SK-N-SH treated with all-trans-retinoic acid at 6 μM for 48 hours (cell line): ENCODE measurements around the gene C1orf141.

ENCODE experiments used
- ATAC-seq: fragments of 200-7000 bp; cut with Tn5 transposase; 3 replicates; pipeline ENCODE4 v1.9.1; 2020; ENCODE audit warnings: mild to moderate bottlenecking, moderate library complexity
- BACH2 ChIP-seq: fragments of 250-450 bp; sonication (Bioruptor Pico); IDR thresholded peaks from 2 replicates; pipeline ENCODE4 v1.9.0; 2021; ENCODE audit warnings: mild to moderate bottlenecking, borderline replicate concordance
- CREB5 ChIP-seq: fragments of 250-450 bp; sonication (Bioruptor Pico); IDR thresholded peaks from 2 replicates; pipeline ENCODE4 v1.5.1; 2020; ENCODE audit warnings: low read depth, mild to moderate bottlenecking, moderate library complexity
- CSDC2 ChIP-seq: fragments of 250-450 bp; sonication (Bioruptor Pico); IDR thresholded peaks from 2 replicates; pipeline ENCODE4 v1.5.0; 2020; ENCODE audit warnings: mild to moderate bottlenecking, moderate library complexity
- CSRNP3 ChIP-seq: fragments of 250-450 bp; sonication (Bioruptor Pico); IDR thresholded peaks from 2 replicates; pipeline ENCODE4 v1.5.1; 2021; ENCODE audit warnings: mild to moderate bottlenecking, moderate library complexity
- ESRRG ChIP-seq: fragments of 250-450 bp; sonication (Bioruptor Pico); IDR thresholded peaks from 2 replicates; pipeline ENCODE4 v1.6.1; 2021; ENCODE audit warnings: mild to moderate bottlenecking
- GLIS3 ChIP-seq: fragments of 250-450 bp; sonication (Bioruptor Pico); IDR thresholded peaks from 2 replicates; pipeline ENCODE4 v1.5.0; 2020; ENCODE audit warnings: mild to moderate bottlenecking, moderate library complexity
- ISL1 ChIP-seq: fragments of 250-450 bp; sonication (Bioruptor Pico); IDR thresholded peaks from 2 replicates; pipeline ENCODE4 v2.1.2; 2022; ENCODE audit warnings: mild to moderate bottlenecking, moderate library complexity
- OSR1 ChIP-seq: fragments of 250-450 bp; sonication (Bioruptor Pico); IDR thresholded peaks from 2 replicates; pipeline ENCODE4 v1.8.0; 2022; ENCODE audit warnings: moderate library complexity, mild to moderate bottlenecking, inconsistent platforms
- PATZ1 ChIP-seq: fragments of 250-450 bp; sonication (Bioruptor Pico); IDR thresholded peaks from 2 replicates; pipeline ENCODE4 v1.8.0; 2020; ENCODE audit warnings: mild to moderate bottlenecking, moderate library complexity, borderline replicate concordance
- POU6F1 ChIP-seq: fragments of 250-450 bp; sonication (Bioruptor Pico); IDR thresholded peaks from 2 replicates; pipeline ENCODE4 v1.8.0; 2021; ENCODE audit warnings: low read depth, mild to moderate bottlenecking, moderate library complexity, borderline replicate concordance
- PPARA ChIP-seq: fragments of 250-450 bp; sonication (Bioruptor Pico); IDR thresholded peaks from 2 replicates; pipeline ENCODE4 v1.5.0; 2020; ENCODE audit warnings: mild to moderate bottlenecking, borderline replicate concordance
- RARB ChIP-seq: fragments of 250-450 bp; sonication (Bioruptor Pico); IDR thresholded peaks from 2 replicates; pipeline ENCODE4 v1.8.0; 2021; ENCODE audit warnings: mild to moderate bottlenecking, moderate library complexity
- SNAI2 ChIP-seq: fragments of 250-450 bp; sonication (Bioruptor Pico); IDR thresholded peaks from 2 replicates; pipeline ENCODE4 v1.5.0; 2020; ENCODE audit warnings: mild to moderate bottlenecking, moderate library complexity
- TCF4 ChIP-seq: fragments of 250-450 bp; sonication (Bioruptor Pico); IDR thresholded peaks from 2 replicates; pipeline ENCODE4 v1.8.0; 2021; ENCODE audit warnings: mild to moderate bottlenecking, moderate library complexity, borderline replicate concordance
- TOX ChIP-seq: fragments of 250-450 bp; sonication (Bioruptor Pico); IDR thresholded peaks from 2 replicates; pipeline ENCODE4 v1.8.0; 2021; ENCODE audit warnings: mild to moderate bottlenecking, moderate library complexity, borderline replicate concordance
- TSHZ2 ChIP-seq: fragments of 250-450 bp; sonication (Bioruptor Pico); IDR thresholded peaks from 2 replicates; pipeline ENCODE4 v1.5.0; 2020; ENCODE audit warnings: mild to moderate bottlenecking, moderate library complexity
- ZC3H10 ChIP-seq: fragments of 250-450 bp; sonication (Bioruptor Pico); IDR thresholded peaks from 2 replicates; pipeline ENCODE4 v1.5.1; 2021; ENCODE audit warnings: mild to moderate bottlenecking, moderate library complexity
- ZFP30 ChIP-seq: fragments of 450-650 bp; formaldehyde crosslinking; IDR thresholded peaks from 2 replicates; pipeline ENCODE4 v1.5.0; 2022; ENCODE audit warnings: mild to moderate bottlenecking, moderate library complexity
- ZNF565 ChIP-seq: fragments of 450-650 bp; formaldehyde crosslinking; conservative IDR thresholded peaks from 2 replicates; pipeline ENCODE4 v1.5.0; 2020; ENCODE audit warnings: low read depth, mild to moderate bottlenecking, moderate library complexity
- ZNF70 ChIP-seq: fragments of 450-650 bp; formaldehyde crosslinking; IDR thresholded peaks from 2 replicates; pipeline ENCODE4 v1.5.0; 2020; ENCODE audit warnings: mild to moderate bottlenecking, moderate library complexity
- ZNF8 ChIP-seq: fragments of 450-650 bp; formaldehyde crosslinking; IDR thresholded peaks from 2 replicates; pipeline ENCODE4 v1.5.0; 2020; ENCODE audit warnings: mild to moderate bottlenecking, moderate library complexity

Gene C1orf141

GRCh38 chr1:67166196-67166595, 31.4 kb upstream of the C1orf141 start, which contains the start of gene IL23R (continued):
- TF ChIP-seq CREB5 (no peak), SNAI2 (no peak), ESRRG (no peak), RARB (no peak), CSRNP3 (CRISPR knock-in tag) (no peak), OSR1 (CRISPR knock-in tag) (no peak), ZC3H10 (CRISPR knock-in tag) (no peak), ZNF8 (CRISPR knock-in tag) (no peak)

- no peak for ATAC-seq
- no peak for TF ChIP-seq CREB5
- TF ChIP-seq ZNF565 (CRISPR knock-in tag) = no peak
- TF ChIP-seq, all 23 proteins: peak for 0
These were observed 30.8 kb upstream of the C1orf141 start for GRCh38 chr1:67165468-67166041.

- TF ChIP-seq BACH2 (no peak), TSHZ2 (CRISPR knock-in tag) (no peak), TOX (CRISPR knock-in tag) (no peak), CREB5 (no peak), ZC3H10 (CRISPR knock-in tag) (no peak), SNAI2 (no peak), ISL1 (CRISPR knock-in tag) (no peak), RARB (no peak), PPARA (CRISPR knock-in tag) (no peak), ZNF565 (CRISPR knock-in tag) (no peak), TCF4 (CRISPR knock-in tag) (no peak), PATZ1 (no peak), GLIS3 (no peak), ZNF70 (CRISPR knock-in tag) (no peak), CSDC2 (CRISPR knock-in tag) (no peak), ZFP30 (CRISPR knock-in tag) (no peak), ZNF8 (CRISPR knock-in tag) (no peak), POU6F1 (no peak), OSR1 (CRISPR knock-in tag) (no peak)
- ATAC-seq = no peak
These were observed 28.2 kb upstream of the C1orf141 start for GRCh38 chr1:67162954-67163353.
